Adrenal gland (tissue), 12 donors: Measurements from ENCODE around the gene RAD54L. TPM values are rescaled to one million over a fixed set of nuclear protein-coding genes. Genes with fewer than 3 reads are reported as not detected.

Source experiments
- DNase-seq, 7 donors: peaks; one replicate each; pipeline ENCODE4 v3.0.0-alpha.2; 2019 to 2020
- H3K27ac ChIP-seq, 5 donors: fragments of 200-600 bp; sonication (generic) in 4 of 5; 1 replicate in 3 of 5; 2 replicates in 2 of 5; pipeline versions ENCODE4 v1.5.1 to v1.8.0; 2016 to 2020; ENCODE audit warnings: mild to moderate bottlenecking in 1 of 5
- H3K27me3 ChIP-seq: fragments of 200-600 bp; 2 replicates; pipeline ENCODE4 v1.8.0; 2021
- H3K36me3 ChIP-seq, 2 donors: fragments of 200-600 bp; replicated peaks in 1 of 2; 1 replicate in 1 of 2; 2 replicates in 1 of 2; pipeline versions ENCODE4 v1.5.1 to v1.8.0; 2018 to 2022
- H3K4me1 ChIP-seq, 2 donors: fragments of 200-600 bp; replicated peaks in 1 of 2; 1 replicate in 1 of 2; 2 replicates in 1 of 2; pipeline versions ENCODE4 v1.5.1 to v1.8.0; 2018 to 2021
- H3K4me3 ChIP-seq, 4 donors: fragments of 200-600 bp; sonication (generic) in 3 of 4; one replicate each; pipeline ENCODE4 v1.5.1; 2016 to 2018
- H3K9me3 ChIP-seq, 3 donors: fragments of 200-600 bp; sonication (generic) in 1 of 3; replicated peaks in 1 of 3; 1 replicate in 2 of 3; 2 replicates in 1 of 3; pipeline versions ENCODE4 v1.5.1 to v1.8.0; 2016 to 2021
- CTCF ChIP-seq, 6 experiments: fragments of 450-650 bp in 4 of 6; fragments of 200-600 bp in 2 of 6; sonication (generic) in 1 of 6; IDR thresholded peaks; 1 replicate in 5 of 6; 2 replicates in 1 of 6; pipeline versions ENCODE4 v1.5.1 to v1.8.0; 2016 to 2021; ENCODE audit warnings: antibody characterized with exemption in 6 of 6, mild to moderate bottlenecking in 2 of 6, moderate library complexity in 1 of 6
- POLR2A ChIP-seq, 2 donors: fragments of 450-650 bp; IDR thresholded peaks; one replicate each; pipeline ENCODE4 v1.6.1; 2017; ENCODE audit warnings: antibody characterized with exemption in 2 of 2, mild to moderate bottlenecking in 2 of 2, moderate library complexity in 1 of 2
- WGBS, 4 donors: extraction: QIAGEN DNeasy Blood & Tissue Kit in 2 of 4; methylation state at CpG; one replicate each; pipeline versions ENCODE4 v1.1.5 to v1.1.7; 2013 to 2017; 5-methylcytosine and 5-hydroxymethylcytosine counted together
- intact Hi-C, 2 donors: fragments of 100-400 bp; cut with DNase I; formaldehyde crosslinking; loops; one replicate each; pipeline versions ENCODE4 v1.14.1 to v1.15.0; 2022 to 2023
- polyA plus RNA-seq, 3 donors: library from polyadenylated mRNA; stranded (reverse); fragments of 200-250 nt in 2 of 3; fragments of 350-450 nt in 1 of 3; fragmentation: Illumina TruSeq in 1 of 3; extraction: RNeasy Lipid Tissue Mini Kit (QIAGEN cat#74804) in 1 of 3; gene quantifications; one replicate each; pipeline ENCODE4 v1.2.3, GENCODE V29; 2013 to 2014
- total RNA-seq, 9 donors: library from RNA; depleted of rRNA in 4 of 9; stranded (reverse); fragments of >200 nt in 4 of 9; fragments of 120-200 nt in 1 of 9; fragmentation: NEBNext Ultra II Directional in 1 of 9; extraction: Animal tissue kit (Norgen Biotek cat#: 25700) in 1 of 9; gene quantifications; one replicate each; pipeline versions ENCODE4 v1.1.0 to v1.2.4, GENCODE V29; 2013 to 2023
- donor health status: healthy with polysubstance abuse.
- donor health status: Bipolar disorder and iron deficiency.
- donor health status: DM: yes; HTN: yes; CAD: no.
- donor health status: DM: no; HTN: no; CAD: no.
- donor health status: DM: no; HTN: no; CAD: no.
- donor health status: DM: yes; HTN: yes; CAD: no.

Gene RAD54L
- total and polyA plus RNA-seq, 12 donors, result 0.49 to 3.5 (median 1.3) TPM; not detected in 2

- H3K27me3 ChIP-seq, result no peaks in the 10 kb centered on the region
- no peaks in the 10 kb centered on the region for H3K9me3 ChIP-seq
- no peak overlapping the region for H3K4me3 ChIP-seq
- 85 to 91% (median 88%) methylated on average over 1 of the region's 1 CpG for WGBS, 4 donors
- DNase-seq, result no peak
- peaks cover 0 to 92% of the 10 kb centered on the region in 2 donors for H3K36me3 ChIP-seq
- no peak overlapping the region for H3K27ac ChIP-seq
- TF ChIP-seq CTCF (IDR thresholded peaks at IDR 0.05) (no peak), POLR2A (IDR thresholded peaks at IDR 0.05) (no peak)
- intact Hi-C loops, result no loop called here
- H3K4me1 ChIP-seq, result no peaks in the 10 kb centered on the region
Observed at GRCh38 chr1:46284058-46284457, 36.5 kb downstream of the RAD54L start.

- Histone ChIP-seq H3K27me3 (no peaks in the 10 kb centered on the region), H3K27ac (peak overlapping the region in 1 of 5 donors; percentile 6), H3K36me3 (peaks cover 0 to 87% of the 10 kb centered on the region in 2 donors), H3K4me3 (no peak overlapping the region), H3K4me1 (no peaks in the 10 kb centered on the region), H3K9me3 (no peaks in the 10 kb centered on the region)
- TF ChIP-seq POLR2A (IDR thresholded peaks at IDR 0.05) (no peak), CTCF (IDR thresholded peaks at IDR 0.05) (no peak)
- 78 to 82% (median 80%) methylated on average over 3 of the region's 3 CpGs for WGBS, 4 donors
- intact Hi-C loops, result no loop called here
- DNase-seq, result no peak
Observed at GRCh38 chr1:46284597-46285564, 37.3 kb downstream of the RAD54L start.

GRCh38 chr1:46285730-46286477 lies 38.3 kb downstream of the RAD54L start:
- TF ChIP-seq POLR2A (IDR thresholded peaks at IDR 0.05) (no peak), CTCF (IDR thresholded peaks at IDR 0.05) (no peak)
- Histone ChIP-seq H3K4me3 (no peak overlapping the region), H3K4me1 (no peaks in the 10 kb centered on the region), H3K36me3 (peaks cover 0 to 77% of the 10 kb centered on the region in 2 donors), H3K27ac (no peak overlapping the region), H3K9me3 (no peaks in the 10 kb centered on the region), H3K27me3 (no peaks in the 10 kb centered on the region)
- no peak for DNase-seq
- 89 to 93% (median 91%) methylated on average over 20 to 27 of the region's 27 CpGs for WGBS, 4 donors
- intact Hi-C loops, result no loop called here

- WGBS, 4 donors, result 75 to 92% (median 85%) methylated on average over 1 of the region's 1 CpG
- no peaks in the 10 kb centered on the region for H3K27me3 ChIP-seq
- peaks cover 0 to 65% of the 10 kb centered on the region in 2 donors for H3K36me3 ChIP-seq
- TF ChIP-seq CTCF (IDR thresholded peaks at IDR 0.05) (no peak), POLR2A (IDR thresholded peaks at IDR 0.05) (no peak)
- intact Hi-C loops, result no loop called here
- no peak overlapping the region for H3K27ac ChIP-seq
- no peaks in the 10 kb centered on the region for H3K4me1 ChIP-seq
- no peaks in the 10 kb centered on the region for H3K9me3 ChIP-seq
- no peak overlapping the region for H3K4me3 ChIP-seq
- no peak for DNase-seq
Observed at GRCh38 chr1:46288485-46289133, 41.0 kb downstream of the RAD54L start.
